ENCODE measurements around the gene YTHDF1. TPM values are rescaled to one million over a fixed set of nuclear protein-coding genes. Genes with fewer than 3 reads are reported as not detected.
A peak's percentile ranks its signal among the peaks of the same experiment; 100 is the strongest.

Gene YTHDF1
- total RNA-seq, 1 experiment from 2014 or later: 42.6 TPM

GRCh38 chr20:63233924-63234323 lies 18.0 kb upstream of the YTHDF1 start:
- Histone ChIP-seq H3K9me2 (ENCODE audit: insufficient read depth) (no peaks in the 10 kb centered on the region), H3K36me3 (ENCODE audit: low read depth) (no peaks in the 10 kb centered on the region), H3K27ac (0 out of 2 replicates have a peak overlapping the region, but pooled peaks have one; percentile 87), H3K4me1 (replicated peaks; ENCODE audit: insufficient read depth) (peaks cover 35% of the 10 kb centered on the region), H4K20me1 (ENCODE audit: insufficient read depth) (no peaks in the 10 kb centered on the region), H3K4me3 (no peak overlapping the region), H3K79me2 (ENCODE audit: low read depth) (no peaks in the 10 kb centered on the region), H3K4me2 (peak overlapping the region; percentile 77; the same call in 1 of the 2 replicates), H3K27me3 (ENCODE audit: insufficient read depth, low read depth) (no peaks in the 10 kb centered on the region), H2AFZ (no peak overlapping the region), H3K9me3 (ENCODE audit: insufficient read depth, low read depth) (no peaks in the 10 kb centered on the region), H3F3A (ENCODE audit: insufficient read depth, low read depth) (peaks cover 25% of the 10 kb centered on the region; the same call in 1 of the 2 replicates)
- ChIA-PET CTCF (interaction anchor here (1.4 kb wide), 1 partner anchor 11 kb away, joined by 8 read pairs; no protein-coding TSS in a partner anchor), POLR2A (ENCODE audit: unreplicated experiment) (no interaction called here)
- no peak for TF ChIP-seq EZH2 (IDR thresholded peaks at IDR 0.05; ENCODE audit: low read depth)
- TF ChIP-seq CTCF (conservative IDR thresholded peaks at IDR 0.05): no peak
- intact Hi-C loops (cut with micrococcal nuclease; ENCODE audit: unreplicated experiment): no loop called here
- DNase-seq: no peak
- no TSS peak for BruUV-seq (replicated peaks)

- TF ChIP-seq CTCF (conservative IDR thresholded peaks at IDR 0.05) (no peak), EZH2 (IDR thresholded peaks at IDR 0.05; ENCODE audit: low read depth) (no peak)
- Histone ChIP-seq H3K79me2 (ENCODE audit: low read depth) (no peaks in the 10 kb centered on the region), H3K36me3 (ENCODE audit: low read depth) (no peaks in the 10 kb centered on the region), H3F3A (ENCODE audit: insufficient read depth, low read depth) (peaks cover 25% of the 10 kb centered on the region; the same call in 1 of the 2 replicates), H3K4me3 (peak overlapping the region; percentile 20; the same call in 1 of the 2 replicates), H3K4me2 (peak overlapping the region; percentile 77), H3K27ac (peak overlapping the region; percentile 87), H3K27me3 (ENCODE audit: insufficient read depth, low read depth) (no peaks in the 10 kb centered on the region), H3K9me3 (ENCODE audit: insufficient read depth, low read depth) (no peaks in the 10 kb centered on the region), H4K20me1 (ENCODE audit: insufficient read depth) (no peaks in the 10 kb centered on the region), H3K9me2 (ENCODE audit: insufficient read depth) (no peaks in the 10 kb centered on the region), H3K4me1 (replicated peaks; ENCODE audit: insufficient read depth) (peaks cover 35% of the 10 kb centered on the region), H2AFZ (no peak overlapping the region)
- DNase-seq: no peak
- ChIA-PET CTCF (interaction anchor here (0.6 to 1.7 kb wide), 3 partner anchors 9 to 190 kb away, joined by 3 to 8 read pairs (median 4); no protein-coding TSS in a partner anchor), POLR2A (ENCODE audit: unreplicated experiment) (interaction anchor here (0.6 to 0.7 kb wide), 3 partner anchors 10 to 67 kb away, joined by 3 to 5 read pairs (median 3); no protein-coding TSS in a partner anchor)
- intact Hi-C loops (cut with micrococcal nuclease; ENCODE audit: unreplicated experiment): no loop called here
- no TSS peak for BruUV-seq (replicated peaks)
Observed at GRCh38 chr20:63233061-63233344, 17.1 kb upstream of the YTHDF1 start.

GRCh38 chr20:63232235-63233060 lies 16.5 kb upstream of the YTHDF1 start:
- Histone ChIP-seq H4K20me1 (ENCODE audit: insufficient read depth) (no peaks in the 10 kb centered on the region), H3F3A (ENCODE audit: insufficient read depth, low read depth) (peaks cover 25% of the 10 kb centered on the region; the same call in 1 of the 2 replicates), H3K36me3 (ENCODE audit: low read depth) (no peaks in the 10 kb centered on the region), H3K9me2 (ENCODE audit: insufficient read depth) (no peaks in the 10 kb centered on the region), H3K79me2 (ENCODE audit: low read depth) (no peaks in the 10 kb centered on the region), H3K9me3 (ENCODE audit: insufficient read depth, low read depth) (no peaks in the 10 kb centered on the region), H3K4me2 (peak overlapping the region; percentile 77), H3K27me3 (ENCODE audit: insufficient read depth, low read depth) (no peaks in the 10 kb centered on the region), H3K4me3 (peak overlapping the region; percentile 20; the same call in 1 of the 2 replicates), H3K4me1 (replicated peaks; ENCODE audit: insufficient read depth) (peaks cover 35% of the 10 kb centered on the region), H3K27ac (peak overlapping the region; percentile 87), H2AFZ (peak overlapping the region; percentile 53)
- CTCF ChIA-PET: interaction anchor here (0.6 to 1.7 kb wide), 4 partner anchors 9 to 321 kb away, joined by 3 to 8 read pairs (median 4); no protein-coding TSS in a partner anchor
- POLR2A ChIA-PET (ENCODE audit: unreplicated experiment): interaction anchor here (0.6 to 0.7 kb wide), 3 partner anchors 10 to 68 kb away, joined by 3 to 5 read pairs (median 3); no protein-coding TSS in a partner anchor
- intact Hi-C loops (cut with micrococcal nuclease; ENCODE audit: unreplicated experiment): loop anchor here (1.0 kb wide), 1 partner anchor 8 kb away; no protein-coding TSS in a partner anchor
- peak; percentile 66 to 89 for DNase-seq
- BruUV-seq (replicated peaks): TSS peak; percentile 65
- 0 out of 2 replicates have a peak, but pooled peaks have one; percentile 14 for TF ChIP-seq CTCF (conservative IDR thresholded peaks at IDR 0.05)
- no peak for TF ChIP-seq EZH2 (IDR thresholded peaks at IDR 0.05; ENCODE audit: low read depth)
